DND-41 (cell line): ENCODE results near the gene DIRAS1.

Experiments
- ATAC-seq: fragments of 200-7000 bp; cut with Tn5 transposase; 3 replicates; pipeline ENCODE4 v1.9.1; 2021; ENCODE audit warnings: low read depth; ENCODE audit not compliant: insufficient read depth
- DNase-seq: peaks from one replicate; pipeline ENCODE4 v3.0.0-alpha.2; 2020
- H2AFZ ChIP-seq: 2 replicates; pipeline ENCODE4 v1.6.0; 2012; ENCODE audit warnings: low read depth, low read length
- H3K27ac ChIP-seq: 2 replicates; pipeline ENCODE4 v1.5.1; 2012; ENCODE audit warnings: low read length, inconsistent platforms
- H3K27me3 ChIP-seq: fragments of 200-600 bp; sonication (generic); 2 replicates; pipeline ENCODE4 v1.6.0; 2012; ENCODE audit warnings: low read length, mild to moderate bottlenecking, inconsistent platforms; ENCODE audit not compliant: insufficient read depth, poor library complexity
- H3K36me3 ChIP-seq: 2 replicates; pipeline ENCODE4 v1.5.1; 2012; ENCODE audit warnings: low read length, inconsistent platforms; ENCODE audit not compliant: insufficient read depth
- H3K4me1 ChIP-seq: 2 replicates; pipeline ENCODE4 v1.5.1; 2012; ENCODE audit warnings: mild to moderate bottlenecking, low read length; ENCODE audit not compliant: insufficient read depth
- H3K4me2 ChIP-seq: 2 replicates; pipeline ENCODE4 v1.6.0; 2012; ENCODE audit warnings: mild to moderate bottlenecking, moderate library complexity, low read length, inconsistent platforms; ENCODE audit not compliant: insufficient read depth
- H3K4me3 ChIP-seq, 2 experiments: fragments of 200-600 bp in 1 of 2; shearing (Covaris generic) in 1 of 2; 2 replicates each; pipeline ENCODE4 v1.5.1; 2012 to 2016; ENCODE audit warnings: inconsistent platforms in 2 of 2, low read length in 2 of 2, mild to moderate bottlenecking in 2 of 2, low read depth in 1 of 2, moderate library complexity in 1 of 2
- H3K79me2 ChIP-seq: 2 replicates; pipeline ENCODE4 v1.6.0; 2012; ENCODE audit warnings: low read length, inconsistent platforms; ENCODE audit not compliant: insufficient read depth
- H3K9ac ChIP-seq: 2 replicates; pipeline ENCODE4 v1.6.0; 2012; ENCODE audit warnings: low read depth, mild to moderate bottlenecking, inconsistent platforms, low read length, moderate library complexity
- H3K9me3 ChIP-seq: 2 replicates; pipeline ENCODE4 v1.5.1; 2012; ENCODE audit warnings: low read length, moderate library complexity, mild to moderate bottlenecking, inconsistent platforms; ENCODE audit not compliant: insufficient read depth, severe bottlenecking
- H4K20me1 ChIP-seq: 2 replicates; pipeline ENCODE4 v1.6.0; 2012; ENCODE audit warnings: low read length; ENCODE audit not compliant: insufficient read depth
- CTCF ChIP-seq: IDR thresholded peaks from 2 replicates; pipeline ENCODE4 v1.5.1; 2012; ENCODE audit warnings: borderline replicate concordance, low read length, moderate library complexity, mild to moderate bottlenecking; ENCODE audit not compliant: poor library complexity, severe bottlenecking; ENCODE audit errors: extremely low read depth
- EZH2 ChIP-seq: IDR thresholded peaks from 3 replicates; pipeline ENCODE4 v1.6.1; 2012; ENCODE audit warnings: borderline replicate concordance, low read depth, mild to moderate bottlenecking, moderate library complexity, low read length, inconsistent platforms; ENCODE audit not compliant: severe bottlenecking

DIRAS1 gene

DNA sequence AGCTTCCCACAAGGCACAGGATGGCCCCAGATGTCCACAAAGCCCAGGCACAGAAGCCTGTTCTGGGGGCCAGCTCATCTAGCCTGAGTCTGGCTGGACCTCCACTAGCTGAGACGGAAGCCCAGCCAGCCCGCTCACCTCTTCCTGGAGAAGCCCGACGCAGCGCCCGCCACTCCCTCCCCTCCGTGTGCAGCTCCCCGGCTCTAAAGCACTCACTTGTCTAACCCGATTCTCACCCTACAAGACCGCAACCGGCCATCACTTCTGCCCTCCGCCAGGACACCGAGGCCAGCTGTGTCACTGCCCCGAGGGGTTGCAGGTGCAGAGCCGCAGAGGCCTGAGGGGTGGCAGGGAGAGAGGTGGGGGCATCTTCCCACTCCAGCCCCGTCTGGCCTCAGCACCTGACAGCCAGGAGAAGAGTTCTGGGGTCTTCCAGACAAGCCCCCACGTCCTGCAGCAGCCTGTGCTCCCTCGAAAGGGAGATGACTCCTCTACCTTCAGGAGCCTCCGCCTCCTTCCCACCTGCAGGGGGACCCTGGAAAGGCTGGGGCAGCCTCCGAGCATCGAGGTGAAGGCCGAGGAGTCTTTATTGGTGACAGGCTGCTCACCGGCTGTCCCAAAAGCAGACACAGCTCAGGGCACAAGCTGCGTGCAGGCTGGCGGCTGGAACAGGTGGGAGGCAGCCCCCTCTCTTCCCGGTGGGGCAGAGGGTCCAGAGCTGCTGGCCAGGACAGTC, 5.9 kb upstream of the DIRAS1 start:
- no peak for ATAC-seq
- Histone ChIP-seq H4K20me1 (peaks cover 3% of the 10 kb centered on the region; the same call in 1 of the 2 replicates), H3K36me3 (peaks cover 12% of the 10 kb centered on the region), H3K4me3 (no peak overlapping the region), H3K4me1 (no peaks in the 10 kb centered on the region), H3K4me2 (no peak overlapping the region), H3K27ac (no peak overlapping the region), H3K9ac (no peak overlapping the region), H3K79me2 (no peaks in the 10 kb centered on the region), H3K9me3 (no peaks in the 10 kb centered on the region), H2AFZ (no peak overlapping the region), H3K27me3 (no peaks in the 10 kb centered on the region)
- TF ChIP-seq CTCF (no peak), EZH2 (no peak)
- DNase-seq, result no peak

- H3K27me3 ChIP-seq, result no peaks in the 10 kb centered on the region
- no peaks in the 10 kb centered on the region for H3K9me3 ChIP-seq
- no peak for TF ChIP-seq CTCF
- no peak for TF ChIP-seq EZH2
- DNase-seq (no peak), ATAC-seq (no peak)
- no peak overlapping the region for H3K27ac ChIP-seq
- H2AFZ ChIP-seq, result no peak overlapping the region
- H3K4me2 ChIP-seq, result no peak overlapping the region
- H3K36me3 ChIP-seq, result peaks cover 5% of the 10 kb centered on the region
- no peaks in the 10 kb centered on the region for H3K79me2 ChIP-seq
- H3K9ac ChIP-seq, result no peak overlapping the region
- no peak overlapping the region for H3K4me3 ChIP-seq
- no peaks in the 10 kb centered on the region for H3K4me1 ChIP-seq
- peaks cover 3% of the 10 kb centered on the region; the same call in 1 of the 2 replicates for H4K20me1 ChIP-seq
These were observed 5.1 kb upstream of the DIRAS1 start for GRCh38 chr19:2726160-2726855.

GRCh38 chr19:2724148-2724557, 3.0 kb upstream of the DIRAS1 start:
- Histone ChIP-seq H3K9me3 (no peaks in the 10 kb centered on the region), H3K79me2 (no peaks in the 10 kb centered on the region), H3K27ac (no peak overlapping the region), H3K36me3 (no peaks in the 10 kb centered on the region), H3K9ac (no peak overlapping the region), H3K4me3 (no peak overlapping the region), H2AFZ (no peak overlapping the region), H3K4me1 (no peaks in the 10 kb centered on the region), H4K20me1 (peaks cover 3% of the 10 kb centered on the region; the same call in 1 of the 2 replicates), H3K27me3 (no peaks in the 10 kb centered on the region), H3K4me2 (no peak overlapping the region)
- DNase-seq (no peak), ATAC-seq (no peak)
- TF ChIP-seq EZH2 (no peak), CTCF (peak; percentile 20)
